GM12878 (cell line): Measurements from ENCODE around the gene STEAP1B. TPM values are rescaled to one million over a fixed set of nuclear protein-coding genes. Genes with fewer than 3 reads are reported as not detected.

Experiments used
- ATAC-seq: fragments of 200-7000 bp; cut with Tn5 transposase; 3 replicates; pipeline ENCODE4 v1.9.1; 2020; ENCODE audit warnings: mild to moderate bottlenecking, moderate library complexity
- BruUV-seq: library from RNA; stranded (reverse); fragments of 400-500 nt; replicated peaks from 2 replicates; lab custom pipeline; 2021; lab: Mats Ljungman, UMichigan
- CTCF ChIA-PET: fragments of 300-600 bp; sonication (Branson Sonifier 250); formaldehyde crosslinking; extraction: SDS; loops from one replicate; lab custom pipeline; 2021; ENCODE audit warnings: inconsistent platforms; lab: Yijun Ruan, JAX
- POLR2A ChIA-PET: fragments of 350-600 bp; formaldehyde crosslinking; extraction: SDS; loops from one replicate; lab custom pipeline; 2021; ENCODE audit warnings: inconsistent platforms; lab: Charles Lee
- RAD21 ChIA-PET: fragments of 300-600 bp; sonication (Branson Sonifier 250); formaldehyde crosslinking; loops from one replicate; lab custom pipeline; 2023; ENCODE audit warnings: antibody characterized with exemption; ENCODE audit not compliant: unreplicated experiment; lab: Charles Lee
- SMC1A ChIA-PET: fragments of 300-600 bp; sonication (Branson Sonifier 250); formaldehyde crosslinking; loops from one replicate; lab custom pipeline; 2023; ENCODE audit not compliant: unreplicated experiment, uncharacterized antibody; lab: Charles Lee
- DNase-seq: peaks from one replicate; pipeline ENCODE4 v3.0.0-alpha.2; 2011; ENCODE audit warnings: low read depth, low spot score
- FAIRE-seq: peaks from 3 replicates; lab custom pipeline; 2011; peaks lifted over from hg19 to GRCh38; lab: Jason Lieb, UNC
- H2AFZ ChIP-seq: 2 replicates; pipeline ENCODE4 v1.6.0; 2011; ENCODE audit warnings: low read depth, low read length, control low read depth; ENCODE audit not compliant: control insufficient read depth
- H3K27ac ChIP-seq: 2 replicates; pipeline ENCODE4 v1.5.1; 2011; ENCODE audit warnings: control low read depth; ENCODE audit not compliant: control insufficient read depth, insufficient read depth
- H3K27me3 ChIP-seq, 2 experiments: replicated peaks in 1 of 2; 2 replicates each; pipeline versions ENCODE4 v1.6.0 to v1.6.1; 2011; ENCODE audit warnings: low read length in 1 of 2; ENCODE audit not compliant: control insufficient read depth in 2 of 2, insufficient read depth in 2 of 2
- H3K36me3 ChIP-seq, 2 experiments: 2 replicates each; pipeline ENCODE4 v1.5.1; 2011; ENCODE audit warnings: low read length in 1 of 2; ENCODE audit not compliant: control insufficient read depth in 2 of 2, insufficient read depth in 2 of 2
- H3K4me1 ChIP-seq: 2 replicates; pipeline ENCODE4 v1.6.1; 2011; ENCODE audit warnings: mild to moderate bottlenecking, low read length, moderate library complexity, mixed read lengths; ENCODE audit not compliant: control insufficient read depth, insufficient read depth
- H3K4me2 ChIP-seq: 2 replicates; pipeline ENCODE4 v1.6.0; 2011; ENCODE audit warnings: control low read depth; ENCODE audit not compliant: control insufficient read depth, insufficient read depth
- H3K4me3 ChIP-seq: fragments of 200-600 bp; sonication (generic); 2 replicates; pipeline ENCODE4 v1.5.1; 2016
- H3K79me2 ChIP-seq: 2 replicates; pipeline ENCODE4 v1.6.0; 2011; ENCODE audit warnings: low read length; ENCODE audit not compliant: control insufficient read depth, insufficient read depth
- H3K9ac ChIP-seq: 2 replicates; pipeline ENCODE4 v1.8.0; 2011; ENCODE audit warnings: low read length, control low read depth, mixed read lengths; ENCODE audit not compliant: control insufficient read depth, insufficient read depth
- H3K9me3 ChIP-seq: replicated peaks from 3 replicates; pipeline ENCODE4 v1.5.1; 2011; ENCODE audit warnings: mild to moderate bottlenecking, low read length; ENCODE audit not compliant: control insufficient read depth, insufficient read depth
- H4K20me1 ChIP-seq: 2 replicates; pipeline ENCODE4 v1.6.0; 2011; ENCODE audit not compliant: control insufficient read depth, insufficient read depth
- BHLHE40 ChIP-seq, 2 experiments: fragments of 450-650 bp in 1 of 2; IDR thresholded peaks; 2 replicates each; pipeline ENCODE4 v1.6.1; 2011 to 2017; ENCODE audit warnings: low read depth in 2 of 2, borderline replicate concordance in 1 of 2, improper control_type of control experiment in 1 of 2, low read length in 1 of 2, mild to moderate bottlenecking in 1 of 2
- BMI1 ChIP-seq: fragments of 450-650 bp; IDR thresholded peaks from 2 replicates; pipeline ENCODE4 v1.6.1; 2016; ENCODE audit warnings: mild to moderate bottlenecking, moderate library complexity, borderline replicate concordance
- CBX5 ChIP-seq: sonication (generic); IDR thresholded peaks from 2 replicates; pipeline ENCODE4 v1.6.1; 2016; ENCODE audit warnings: low read depth, moderate library complexity, mild to moderate bottlenecking, inconsistent platforms
- NR2C1 ChIP-seq: fragments of 450-650 bp; IDR thresholded peaks from 2 replicates; pipeline ENCODE4 v1.6.1; 2017; ENCODE audit warnings: antibody characterized with exemption, mild to moderate bottlenecking, moderate library complexity
- RUNX3 ChIP-seq: IDR thresholded peaks from 2 replicates; pipeline ENCODE4 v1.6.1; 2012; ENCODE audit warnings: low read length, inconsistent platforms
- SIN3A ChIP-seq: IDR thresholded peaks from 2 replicates; pipeline ENCODE4 v1.6.1; 2012; ENCODE audit warnings: low read depth, low read length, improper control_type of control experiment
- ZNF207 ChIP-seq: fragments of 450-650 bp; IDR thresholded peaks from 2 replicates; pipeline ENCODE4 v1.6.1; 2014; ENCODE audit warnings: antibody characterized with exemption, mild to moderate bottlenecking, borderline replicate concordance
- ZNF622 ChIP-seq: fragments of 450-650 bp; IDR thresholded peaks from 2 replicates; pipeline ENCODE4 v1.6.1; 2017; ENCODE audit warnings: mild to moderate bottlenecking, inconsistent platforms
- WGBS: methylation state at CpG from one replicate; pipeline ENCODE4 v1.1.6; 2016; ENCODE audit warnings: low lambda C conversion rate; ENCODE audit not compliant: insufficient replicate concordance, insufficient coverage; ENCODE audit errors: missing lambda C conversion rate; 5-methylcytosine and 5-hydroxymethylcytosine counted together
- in situ Hi-C: fragments of 300-500 bp; cut with MboI; formaldehyde crosslinking; loops from 9 replicates; pipeline ENCODE4 v1.14.3; 2018; ENCODE audit warnings: mixed read lengths
- intact Hi-C: fragments of 100-400 bp; cut with micrococcal nuclease; formaldehyde crosslinking; loops from one replicate; pipeline ENCODE4 v1.14.2; 2022; ENCODE audit not compliant: unreplicated experiment
- polyA plus RNA-seq, 11 experiments: library from polyadenylated mRNA; depleted of rRNA in 4 of 11; unstranded in 6 of 11; stranded (reverse) in 5 of 11; fragments of >200 nt; fragmentation: Nextera tagmentation in 4 of 11; fragmentation: Illumina TruSeq in 1 of 11; extraction: Ambion mirVana in 4 of 11; extraction: Trizol in 1 of 11; gene quantifications; 1 replicate in 1 of 11; 2 replicates in 10 of 11; pipeline versions ENCODE4 v1.2.1 to v1.2.3, GENCODE V29; 2011 to 2016; ENCODE audit warnings: inconsistent platforms in 2 of 11, missing spikeins in 2 of 11, low read depth in 1 of 11
- total RNA-seq, 4 experiments: library from RNA; depleted of rRNA in 3 of 4; stranded (reverse); fragments of >200 nt in 3 of 4; fragmentation: Illumina TruSeq in 1 of 4; extraction: Trizol in 1 of 4; gene quantifications; 2 replicates each; pipeline versions ENCODE4 v1.2.1 to v1.2.3, GENCODE V29; 2013 to 2021
- TF ChIP-seq, protein P1 (sequence below): IDR thresholded peaks from 2 replicates; pipeline ENCODE4 v1.6.1; 2011; ENCODE audit warnings: low read depth, low read length, improper control_type of control experiment, borderline replicate concordance
- TF ChIP-seq, protein P2 (sequence below): fragments of 450-650 bp; IDR thresholded peaks from 2 replicates; pipeline ENCODE4 v1.6.1; 2017; ENCODE audit warnings: mild to moderate bottlenecking
- TF ChIP-seq, protein P3 (sequence below): fragments of 450-650 bp; IDR thresholded peaks from 2 replicates; pipeline ENCODE4 v1.6.1; 2018; ENCODE audit warnings: borderline replicate concordance, mild to moderate bottlenecking; ENCODE audit not compliant: partially characterized antibody

The STEAP1B gene
- total and polyA plus RNA-seq, 10 of the 15 experiments (the other 5 are each of a cell fraction or from before 2014, with no cell fraction given): 0.14 TPM; not detected in 9

DNA sequence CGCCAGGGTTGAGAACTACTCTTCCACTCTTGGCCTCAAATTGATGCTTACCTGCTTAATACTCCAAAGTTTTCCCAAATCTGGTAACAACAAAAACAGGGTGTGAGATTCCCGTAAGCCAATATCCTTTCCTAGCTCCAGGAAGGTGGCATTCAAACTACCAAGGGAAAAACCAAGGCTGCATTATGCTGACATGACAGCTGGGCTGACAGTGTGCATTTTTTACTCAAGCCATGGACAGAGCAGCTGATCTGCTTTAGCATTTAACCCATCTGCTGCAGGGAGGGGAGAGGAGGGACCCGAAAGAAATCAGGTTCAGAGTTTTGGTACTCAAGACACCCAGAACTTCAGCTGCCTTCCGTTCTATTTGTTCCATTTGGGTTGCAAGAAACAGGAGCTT lies 93.3 kb downstream of the STEAP1B start:
- Histone ChIP-seq H3K4me1 (peaks cover 11% of the 10 kb centered on the region), H2AFZ (no peak overlapping the region), H3K4me3 (no peak overlapping the region), H4K20me1 (no peaks in the 10 kb centered on the region), H3K27ac (no peak overlapping the region), H3K9ac (no peak overlapping the region), H3K79me2 (no peaks in the 10 kb centered on the region), H3K9me3 (no peaks in the 10 kb centered on the region; the same call in 2 of the 3 replicates), H3K36me3 (no peaks in the 10 kb centered on the region), H3K4me2 (no peak overlapping the region), H3K27me3 (no peaks in the 10 kb centered on the region; a peak in 1 of 4 replicates)
- ChIA-PET POLR2A (no interaction called here), CTCF (no interaction called here), RAD21 (no interaction called here), SMC1A (interaction anchor here (0.9 to 1.1 kb wide), 2 partner anchors 15 to 31 kb away, joined by 3 read pairs; no protein-coding TSS in a partner anchor)
- ATAC-seq (no peak), DNase-seq (no peak), FAIRE-seq (no peak)
- TF ChIP-seq, protein P1, sequence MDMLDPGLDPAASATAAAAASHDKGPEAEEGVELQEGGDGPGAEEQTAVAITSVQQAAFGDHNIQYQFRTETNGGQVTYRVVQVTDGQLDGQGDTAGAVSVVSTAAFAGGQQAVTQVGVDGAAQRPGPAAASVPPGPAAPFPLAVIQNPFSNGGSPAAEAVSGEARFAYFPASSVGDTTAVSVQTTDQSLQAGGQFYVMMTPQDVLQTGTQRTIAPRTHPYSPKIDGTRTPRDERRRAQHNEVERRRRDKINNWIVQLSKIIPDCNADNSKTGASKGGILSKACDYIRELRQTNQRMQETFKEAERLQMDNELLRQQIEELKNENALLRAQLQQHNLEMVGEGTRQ: no peak
- TF ChIP-seq RUNX3 (no peak), BHLHE40 (IDR thresholded peaks at IDR 0.05; ENCODE audit: borderline replicate concordance in 1 of 2, low read depth in 2 of 2, low read length in 1 of 2) (no peak), ZNF207 (no peak), BMI1 (no peak), SIN3A (no peak), ZNF622 (no peak), NR2C1 (no peak), CBX5 (no peak)
- TF ChIP-seq, protein P2, sequence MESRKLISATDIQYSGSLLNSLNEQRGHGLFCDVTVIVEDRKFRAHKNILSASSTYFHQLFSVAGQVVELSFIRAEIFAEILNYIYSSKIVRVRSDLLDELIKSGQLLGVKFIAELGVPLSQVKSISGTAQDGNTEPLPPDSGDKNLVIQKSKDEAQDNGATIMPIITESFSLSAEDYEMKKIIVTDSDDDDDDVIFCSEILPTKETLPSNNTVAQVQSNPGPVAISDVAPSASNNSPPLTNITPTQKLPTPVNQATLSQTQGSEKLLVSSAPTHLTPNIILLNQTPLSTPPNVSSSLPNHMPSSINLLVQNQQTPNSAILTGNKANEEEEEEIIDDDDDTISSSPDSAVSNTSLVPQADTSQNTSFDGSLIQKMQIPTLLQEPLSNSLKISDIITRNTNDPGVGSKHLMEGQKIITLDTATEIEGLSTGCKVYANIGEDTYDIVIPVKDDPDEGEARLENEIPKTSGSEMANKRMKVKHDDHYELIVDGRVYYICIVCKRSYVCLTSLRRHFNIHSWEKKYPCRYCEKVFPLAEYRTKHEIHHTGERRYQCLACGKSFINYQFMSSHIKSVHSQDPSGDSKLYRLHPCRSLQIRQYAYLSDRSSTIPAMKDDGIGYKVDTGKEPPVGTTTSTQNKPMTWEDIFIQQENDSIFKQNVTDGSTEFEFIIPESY: no peak
- TF ChIP-seq, protein P3, sequence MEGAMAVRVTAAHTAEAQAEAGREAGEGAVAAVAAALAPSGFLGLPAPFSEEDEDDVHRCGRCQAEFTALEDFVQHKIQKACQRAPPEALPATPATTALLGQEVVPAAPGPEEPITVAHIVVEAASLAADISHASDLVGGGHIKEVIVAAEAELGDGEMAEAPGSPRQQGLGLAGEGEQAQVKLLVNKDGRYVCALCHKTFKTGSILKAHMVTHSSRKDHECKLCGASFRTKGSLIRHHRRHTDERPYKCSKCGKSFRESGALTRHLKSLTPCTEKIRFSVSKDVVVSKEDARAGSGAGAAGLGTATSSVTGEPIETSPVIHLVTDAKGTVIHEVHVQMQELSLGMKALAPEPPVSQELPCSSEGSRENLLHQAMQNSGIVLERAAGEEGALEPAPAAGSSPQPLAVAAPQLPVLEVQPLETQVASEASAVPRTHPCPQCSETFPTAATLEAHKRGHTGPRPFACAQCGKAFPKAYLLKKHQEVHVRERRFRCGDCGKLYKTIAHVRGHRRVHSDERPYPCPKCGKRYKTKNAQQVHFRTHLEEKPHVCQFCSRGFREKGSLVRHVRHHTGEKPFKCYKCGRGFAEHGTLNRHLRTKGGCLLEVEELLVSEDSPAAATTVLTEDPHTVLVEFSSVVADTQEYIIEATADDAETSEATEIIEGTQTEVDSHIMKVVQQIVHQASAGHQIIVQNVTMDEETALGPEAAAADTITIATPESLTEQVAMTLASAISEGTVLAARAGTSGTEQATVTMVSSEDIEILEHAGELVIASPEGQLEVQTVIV: no peak
- intact Hi-C loops (no loop called here), in situ Hi-C loops (no loop called here)
- no TSS peak for BruUV-seq
- WGBS: 67% methylated on average over 4 of the region's 4 CpGs
